Posterior cingulate gyrus (tissue), 11 donors: ENCODE results near the gene FGF19.
A peak's percentile ranks its signal among the peaks of the same experiment; 100 is the strongest.

ENCODE experiments used
- DNase-seq, 10 donors: peaks; one replicate each; pipeline versions ENCODE4 v3.0.0 to v3.0.0-alpha.2; 2020 to 2021; ENCODE audit warnings: mixed read lengths in 3 of 10
- intact Hi-C: fragments of 100-400 bp; cut with DNase I; formaldehyde crosslinking; loops from one replicate; pipeline ENCODE4 v1.15.1; 2023

Gene FGF19

GRCh38 chr11:69718912-69719311 is 15.1 kb upstream of the FGF19 start:
- intact Hi-C loops = no loop called here
- DNase-seq = no peak

GRCh38 chr11:69718147-69718546 is 14.3 kb upstream of the FGF19 start:
- no peak for DNase-seq
- intact Hi-C loops = no loop called here

GRCh38 chr11:69716891-69717747 is 13.3 kb upstream of the FGF19 start:
- peak in 2 of 10 donors; percentile 35 to 56 for DNase-seq
- intact Hi-C loops = no loop called here

GRCh38 chr11:69716099-69716498 is 12.3 kb upstream of the FGF19 start:
- intact Hi-C loops = no loop called here
- no peak for DNase-seq

- intact Hi-C loops = no loop called here
- peak in 2 of 10 donors; percentile 52 to 73 for DNase-seq
Measured at GRCh38 chr11:69715446-69715845, 11.6 kb upstream of the FGF19 start.

GRCh38 chr11:69711822-69712801 is 8.3 kb upstream of the FGF19 start:
- DNase-seq = peak in 3 of 10 donors; percentile 25 to 62 (median 35)
- intact Hi-C loops = no loop called here

- intact Hi-C loops = no loop called here
Measured at GRCh38 chr11:69708736-69709401, 5.0 kb upstream of the FGF19 start.

GRCh38 chr11:69707176-69707575 is 3.4 kb upstream of the FGF19 start:
- intact Hi-C loops = no loop called here

More at GRCh38 chr11:69708736-69709401, 5.0 kb upstream of the FGF19 start:
- peak in 3 of 10 donors; percentile 39 to 51 (median 45) for DNase-seq

GRCh38 chr11:69705901-69706787 is 2.3 kb upstream of the FGF19 start:
- DNase-seq = peak in 3 of 10 donors; percentile 31 to 41 (median 35)
- intact Hi-C loops = no loop called here

More at GRCh38 chr11:69707176-69707575, 3.4 kb upstream of the FGF19 start:
- DNase-seq = peak in 1 of 10 donors; percentile 25

- intact Hi-C loops = no loop called here
- peak in 2 of 10 donors; percentile 15 to 16 for DNase-seq
Measured at GRCh38 chr11:69705351-69705811, 1.6 kb upstream of the FGF19 start.

GRCh38 chr11:69704508-69705253 is 859 bp upstream of the FGF19 start:
- intact Hi-C loops = no loop called here
- peak in 1 of 10 donors; percentile 49 for DNase-seq

GRCh38 chr11:69703453-69703767 is 412 bp downstream of the FGF19 start:
- intact Hi-C loops = no loop called here
- peak in 1 of 10 donors; percentile 50 for DNase-seq

GRCh38 chr11:69702769-69703452 is 911 bp downstream of the FGF19 start:
- intact Hi-C loops = no loop called here

GRCh38 chr11:69702239-69702691 is 1.6 kb downstream of the FGF19 start:
- intact Hi-C loops = no loop called here
- no peak for DNase-seq

More at GRCh38 chr11:69702769-69703452, 911 bp downstream of the FGF19 start:
- DNase-seq = peak in 1 of 10 donors; percentile 70

GRCh38 chr11:69700278-69701140 is 3.3 kb downstream of the FGF19 start:
- intact Hi-C loops = no loop called here
- peak in 9 of 10 donors; percentile 20 to 91 (median 50) for DNase-seq

GRCh38 chr11:69699213-69699612 is 4.6 kb downstream of the FGF19 start:
- intact Hi-C loops = no loop called here

GRCh38 chr11:69698362-69698761 is 5.5 kb downstream of the FGF19 start:
- intact Hi-C loops = no loop called here
- peak in 1 of 10 donors; percentile 71 for DNase-seq

More at GRCh38 chr11:69699213-69699612, 4.6 kb downstream of the FGF19 start:
- peak in 1 of 10 donors; percentile 69 for DNase-seq
